T-helper 1 cell treated with Interleukin-12 subunit alpha and Interleukin-12 subunit beta and Interleukin-4 antibody, amounts not matched to agents 30 μg/mL and 1 μg/mL, for 36 hours (primary cell): ENCODE data around the gene AMELX.

ENCODE experiments used
- H3K27ac Mint-ChIP-seq: one replicate; pipeline ENCODE4 v1.8.0; 2021; ENCODE audit warnings: mild to moderate bottlenecking, mixed read lengths
- H3K27me3 Mint-ChIP-seq: one replicate; pipeline ENCODE4 v1.8.0; 2021; ENCODE audit warnings: low read depth, mixed read lengths
- H3K36me3 Mint-ChIP-seq: one replicate; pipeline ENCODE4 v1.8.0; 2021; ENCODE audit warnings: low read depth, mixed read lengths
- H3K4me1 Mint-ChIP-seq: one replicate; pipeline ENCODE4 v1.8.0; 2021; ENCODE audit warnings: low read depth, mixed read lengths
- H3K4me3 Mint-ChIP-seq: one replicate; pipeline ENCODE4 v1.8.0; 2021; ENCODE audit warnings: mild to moderate bottlenecking, moderate library complexity, mixed read lengths
- H3K9me3 Mint-ChIP-seq: one replicate; pipeline ENCODE4 v1.8.0; 2021; ENCODE audit warnings: mixed read lengths

The AMELX gene

DNA sequence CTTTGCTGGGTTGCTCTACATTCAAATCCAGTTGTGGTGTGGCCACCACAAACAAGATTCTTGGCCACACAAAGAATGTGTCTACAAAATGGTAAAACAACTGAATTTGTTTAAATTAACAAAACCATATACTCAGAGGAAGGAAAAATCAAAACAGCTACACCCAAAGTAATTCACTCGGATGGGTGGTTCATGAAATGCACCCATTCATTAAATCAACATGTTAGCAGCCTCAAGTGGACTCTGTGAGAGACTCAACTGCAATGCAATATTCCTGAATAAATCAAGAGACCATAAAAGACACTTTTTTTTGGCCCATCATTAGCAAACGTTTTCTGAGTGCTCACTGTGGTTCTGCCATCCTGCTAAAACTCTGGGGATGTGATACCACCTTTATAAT is 11.2 kb upstream of the AMELX start:
- no peak overlapping the region for H3K4me3 Mint-ChIP-seq
- no peaks in the 10 kb centered on the region for H3K9me3 Mint-ChIP-seq
- H3K4me1 Mint-ChIP-seq, result no peaks in the 10 kb centered on the region
- no peak overlapping the region for H3K27ac Mint-ChIP-seq
- no peaks in the 10 kb centered on the region for H3K36me3 Mint-ChIP-seq
- no peaks in the 10 kb centered on the region for H3K27me3 Mint-ChIP-seq

DNA sequence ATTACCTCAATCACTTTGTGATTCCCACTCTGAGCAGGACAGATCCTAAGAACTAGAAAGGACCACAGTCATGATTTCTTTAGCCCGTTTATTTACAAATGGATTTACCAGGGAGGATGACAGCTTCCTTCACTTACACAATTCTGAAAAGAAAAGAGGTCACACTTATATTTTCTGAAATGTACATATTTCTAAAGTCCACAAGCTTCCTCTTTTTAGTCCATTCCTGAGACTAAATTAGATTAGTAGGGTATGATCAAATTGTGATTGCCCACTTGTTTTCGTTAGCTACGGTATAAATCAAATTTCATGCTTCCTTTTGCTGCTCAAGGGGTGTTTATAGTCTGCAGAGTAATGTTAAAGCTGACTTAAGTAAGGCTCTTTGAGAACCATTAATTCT is 7.6 kb upstream of the AMELX start:
- H3K27me3 Mint-ChIP-seq, result no peaks in the 10 kb centered on the region
- H3K4me3 Mint-ChIP-seq, result no peak overlapping the region
- H3K36me3 Mint-ChIP-seq, result no peaks in the 10 kb centered on the region
- no peaks in the 10 kb centered on the region for H3K9me3 Mint-ChIP-seq
- no peaks in the 10 kb centered on the region for H3K4me1 Mint-ChIP-seq
- H3K27ac Mint-ChIP-seq, result no peak overlapping the region

DNA sequence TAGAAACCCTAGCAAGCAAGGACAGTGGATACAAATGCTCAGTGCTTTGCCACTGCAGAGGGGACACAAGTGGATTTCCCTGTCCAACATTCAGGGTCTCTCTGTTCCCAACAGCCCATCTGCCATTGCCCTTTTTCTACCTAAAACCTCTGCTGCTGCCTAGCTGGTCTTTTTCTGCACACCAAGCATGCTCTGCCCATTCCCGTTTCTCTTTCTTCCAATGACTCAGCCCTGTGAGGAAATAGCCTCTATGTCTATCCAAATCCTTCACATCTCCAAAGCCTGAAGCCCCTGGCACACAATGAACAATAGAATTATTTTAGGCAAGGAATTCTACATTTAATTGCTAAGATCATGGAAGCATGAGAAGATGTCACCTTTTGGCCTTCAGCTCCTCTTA is 5.7 kb upstream of the AMELX start:
- Mint-ChIP-seq H3K27ac (no peak overlapping the region), H3K4me3 (no peak overlapping the region), H3K9me3 (no peaks in the 10 kb centered on the region), H3K4me1 (no peaks in the 10 kb centered on the region), H3K27me3 (no peaks in the 10 kb centered on the region), H3K36me3 (no peaks in the 10 kb centered on the region)

DNA sequence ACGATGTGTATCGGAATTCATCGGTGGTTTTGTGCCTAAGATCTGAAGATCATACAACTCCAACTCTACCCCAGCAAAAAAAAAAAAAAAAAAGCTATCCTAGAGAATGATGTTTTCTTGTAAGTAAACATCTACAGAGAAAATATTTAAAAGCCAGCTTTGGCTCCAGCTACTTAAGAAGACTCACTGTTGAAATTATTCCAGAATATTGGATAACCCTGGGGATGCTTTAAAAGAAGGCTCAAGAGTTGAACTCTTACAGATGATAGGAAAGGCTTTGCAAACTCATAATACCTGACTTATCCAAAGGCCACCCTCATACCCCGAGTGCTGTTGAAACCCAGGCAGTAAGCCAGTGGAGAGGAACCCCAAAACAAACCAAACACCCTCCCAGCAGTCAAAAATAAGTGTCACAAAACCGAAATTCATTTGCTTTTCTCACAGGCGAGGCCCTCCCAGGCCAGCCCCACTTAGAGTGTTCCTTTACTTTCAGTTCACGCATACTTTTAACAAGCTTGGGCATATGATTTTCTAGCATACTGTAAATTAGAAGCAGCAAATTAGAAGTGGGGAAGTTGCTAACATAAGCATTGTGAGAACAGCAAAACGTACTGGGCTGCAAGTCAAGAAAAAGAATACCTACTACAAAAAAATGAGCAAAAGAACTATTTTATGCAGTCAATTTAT is 2.7 kb upstream of the AMELX start:
- no peaks in the 10 kb centered on the region for H3K4me1 Mint-ChIP-seq
- H3K9me3 Mint-ChIP-seq, result no peaks in the 10 kb centered on the region
- no peaks in the 10 kb centered on the region for H3K27me3 Mint-ChIP-seq
- H3K27ac Mint-ChIP-seq, result no peak overlapping the region
- no peaks in the 10 kb centered on the region for H3K36me3 Mint-ChIP-seq
- H3K4me3 Mint-ChIP-seq, result no peak overlapping the region

DNA sequence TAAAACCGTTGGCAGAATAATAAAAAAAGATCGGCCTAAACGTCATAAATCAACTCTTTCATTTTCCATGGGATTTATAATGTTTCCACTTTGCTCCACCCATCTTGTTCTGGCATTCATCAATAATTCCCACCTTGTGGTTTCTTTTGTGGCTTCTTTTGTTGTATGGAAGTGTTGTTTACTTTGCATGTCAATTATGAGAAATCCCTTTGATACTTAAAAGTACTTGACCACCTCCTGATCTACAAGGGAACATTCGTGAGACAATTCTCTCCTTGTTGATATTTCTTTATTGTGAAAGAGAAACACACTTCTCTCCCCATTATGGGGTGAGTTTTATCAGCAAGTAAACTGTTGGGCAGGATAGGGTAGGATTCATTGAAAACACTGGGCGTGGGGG is 2.8 kb downstream of the AMELX start:
- Mint-ChIP-seq H3K27me3 (no peaks in the 10 kb centered on the region), H3K27ac (no peak overlapping the region), H3K4me1 (no peaks in the 10 kb centered on the region), H3K9me3 (no peaks in the 10 kb centered on the region), H3K36me3 (no peaks in the 10 kb centered on the region), H3K4me3 (no peak overlapping the region)

DNA sequence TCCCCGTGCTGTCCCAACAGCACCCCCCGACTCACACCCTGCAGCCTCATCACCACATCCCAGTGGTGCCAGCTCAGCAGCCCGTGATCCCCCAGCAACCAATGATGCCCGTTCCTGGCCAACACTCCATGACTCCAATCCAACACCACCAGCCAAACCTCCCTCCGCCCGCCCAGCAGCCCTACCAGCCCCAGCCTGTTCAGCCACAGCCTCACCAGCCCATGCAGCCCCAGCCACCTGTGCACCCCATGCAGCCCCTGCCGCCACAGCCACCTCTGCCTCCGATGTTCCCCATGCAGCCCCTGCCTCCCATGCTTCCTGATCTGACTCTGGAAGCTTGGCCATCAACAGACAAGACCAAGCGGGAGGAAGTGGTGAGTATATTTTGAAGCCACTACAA is 5.4 kb downstream of the AMELX start:
- Mint-ChIP-seq H3K4me1 (no peaks in the 10 kb centered on the region), H3K27me3 (no peaks in the 10 kb centered on the region), H3K9me3 (no peaks in the 10 kb centered on the region), H3K27ac (no peak overlapping the region), H3K36me3 (no peaks in the 10 kb centered on the region), H3K4me3 (no peak overlapping the region)

DNA sequence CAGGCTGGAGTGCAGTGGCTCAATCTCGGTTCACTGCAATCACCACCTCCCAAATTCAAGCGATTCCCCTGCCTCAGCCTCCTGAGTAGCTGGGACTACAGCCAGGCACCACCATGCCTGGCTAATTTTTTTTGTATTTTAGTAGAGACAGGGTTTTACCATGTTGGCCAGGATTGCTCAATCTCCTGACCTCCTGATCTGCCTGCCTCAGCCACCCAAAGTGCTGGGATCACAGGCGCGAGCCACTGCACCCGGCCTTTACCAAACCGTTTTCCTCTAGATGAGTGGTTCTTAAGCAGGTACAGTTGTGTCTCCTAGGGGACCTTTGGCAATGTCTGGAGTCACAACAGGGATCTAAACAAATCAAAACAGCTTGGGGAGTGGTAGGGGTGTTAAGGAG is 11.6 kb downstream of the AMELX start:
- Mint-ChIP-seq H3K4me3 (no peak overlapping the region), H3K36me3 (no peaks in the 10 kb centered on the region), H3K27ac (no peak overlapping the region), H3K9me3 (no peaks in the 10 kb centered on the region), H3K4me1 (no peaks in the 10 kb centered on the region), H3K27me3 (no peaks in the 10 kb centered on the region)

DNA sequence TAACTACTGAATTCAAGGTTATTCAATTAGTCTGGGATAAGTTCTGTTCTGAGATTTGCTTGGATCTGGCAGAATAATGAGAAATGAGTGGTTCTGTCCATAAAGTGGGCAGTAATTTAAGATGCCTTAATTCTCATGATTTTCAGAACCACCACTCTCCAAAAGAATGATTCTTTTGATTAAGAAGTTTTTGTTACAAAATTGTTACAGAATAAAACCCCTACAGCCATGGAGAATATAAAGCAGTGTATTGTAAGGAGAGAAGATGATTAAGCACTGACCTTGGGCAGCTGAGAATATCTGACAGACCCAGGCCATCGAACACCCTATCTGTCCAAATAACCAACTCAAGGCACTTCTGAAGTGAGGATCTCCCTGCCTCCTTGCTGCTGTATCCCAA is 12.4 kb downstream of the AMELX start:
- no peak overlapping the region for H3K4me3 Mint-ChIP-seq
- H3K27me3 Mint-ChIP-seq, result no peaks in the 10 kb centered on the region
- H3K36me3 Mint-ChIP-seq, result no peaks in the 10 kb centered on the region
- H3K9me3 Mint-ChIP-seq, result no peaks in the 10 kb centered on the region
- no peaks in the 10 kb centered on the region for H3K4me1 Mint-ChIP-seq
- H3K27ac Mint-ChIP-seq, result no peak overlapping the region

DNA sequence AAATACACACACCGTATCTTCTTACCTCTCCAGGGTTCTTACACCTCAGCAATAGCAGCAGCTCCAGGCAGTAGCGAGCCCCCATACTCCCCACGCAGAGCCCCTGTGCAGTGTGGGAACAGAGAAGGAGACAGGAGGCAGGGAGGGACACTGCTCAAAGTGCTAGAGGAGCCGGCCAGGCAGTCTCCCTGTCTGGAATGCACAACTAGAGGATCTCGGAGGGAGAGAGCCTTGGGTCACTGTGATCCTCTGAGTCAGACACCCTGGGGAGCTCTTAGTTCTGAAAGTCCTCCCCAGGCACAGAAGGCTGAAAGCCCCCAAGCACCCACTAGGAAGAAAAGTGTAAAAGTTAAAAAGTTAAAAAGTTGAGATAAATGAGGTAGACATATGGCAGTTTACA is 16.0 kb downstream of the AMELX start:
- Mint-ChIP-seq H3K4me3 (no peak overlapping the region), H3K36me3 (no peaks in the 10 kb centered on the region), H3K27ac (no peak overlapping the region), H3K4me1 (no peaks in the 10 kb centered on the region), H3K27me3 (no peaks in the 10 kb centered on the region), H3K9me3 (no peaks in the 10 kb centered on the region)

DNA sequence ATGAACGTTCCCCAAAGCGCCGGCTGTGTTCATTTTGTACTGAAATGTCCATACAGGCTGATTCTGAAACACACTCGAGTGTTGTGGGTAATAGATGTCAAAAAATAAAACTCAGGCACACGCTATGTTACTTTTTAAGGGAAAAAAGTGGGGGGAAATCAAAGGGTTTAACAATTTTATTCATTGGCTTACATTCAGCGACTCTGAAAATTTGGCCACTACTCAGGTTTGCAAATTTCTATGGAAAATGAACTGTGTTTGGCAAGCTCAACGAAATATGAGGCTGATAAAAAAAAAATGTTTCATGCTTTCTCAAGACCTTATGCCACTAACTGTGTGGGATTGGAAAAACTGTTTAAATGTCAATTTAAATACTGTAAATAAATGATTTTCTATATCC is 18.5 kb downstream of the AMELX start:
- Mint-ChIP-seq H3K4me3 (no peak overlapping the region), H3K36me3 (no peaks in the 10 kb centered on the region), H3K9me3 (no peaks in the 10 kb centered on the region), H3K27ac (no peak overlapping the region), H3K27me3 (no peaks in the 10 kb centered on the region), H3K4me1 (no peaks in the 10 kb centered on the region)

DNA sequence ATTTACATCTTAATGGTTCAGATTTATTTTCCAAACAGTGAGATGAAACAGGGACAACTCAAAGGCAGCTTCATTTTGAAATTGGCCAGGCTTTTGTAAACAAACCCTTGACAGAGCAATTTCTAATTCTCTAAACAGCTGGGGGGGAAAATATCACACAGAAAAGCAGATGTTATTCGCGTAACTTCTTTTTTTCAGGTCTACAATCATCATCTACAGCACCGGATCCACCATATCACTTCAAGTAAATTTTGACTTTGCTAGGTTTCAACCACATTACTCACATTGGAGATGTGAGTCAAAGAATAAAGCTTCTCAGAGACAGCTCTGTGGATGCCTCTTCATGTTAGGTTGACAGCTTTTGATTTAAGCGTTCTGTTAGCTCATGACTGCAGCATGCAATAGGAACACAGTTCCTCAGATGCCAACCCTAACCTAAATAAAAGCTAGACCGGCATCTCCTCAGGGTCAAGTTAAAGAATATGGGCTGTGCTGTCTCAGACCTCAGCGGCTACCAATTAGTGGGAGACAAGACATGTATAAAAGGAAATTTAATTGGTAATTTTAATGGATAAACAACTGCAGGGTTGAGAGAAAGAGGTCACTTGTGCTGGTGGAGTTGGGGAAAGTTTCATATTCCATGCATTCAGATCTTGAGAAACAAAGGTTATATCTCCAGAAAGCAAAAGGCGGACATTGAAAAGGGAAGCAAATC is 26.8 kb downstream of the AMELX start:
- Mint-ChIP-seq H3K4me3 (no peak overlapping the region), H3K36me3 (no peaks in the 10 kb centered on the region), H3K27ac (no peak overlapping the region), H3K27me3 (no peaks in the 10 kb centered on the region), H3K9me3 (no peaks in the 10 kb centered on the region), H3K4me1 (no peaks in the 10 kb centered on the region)

DNA sequence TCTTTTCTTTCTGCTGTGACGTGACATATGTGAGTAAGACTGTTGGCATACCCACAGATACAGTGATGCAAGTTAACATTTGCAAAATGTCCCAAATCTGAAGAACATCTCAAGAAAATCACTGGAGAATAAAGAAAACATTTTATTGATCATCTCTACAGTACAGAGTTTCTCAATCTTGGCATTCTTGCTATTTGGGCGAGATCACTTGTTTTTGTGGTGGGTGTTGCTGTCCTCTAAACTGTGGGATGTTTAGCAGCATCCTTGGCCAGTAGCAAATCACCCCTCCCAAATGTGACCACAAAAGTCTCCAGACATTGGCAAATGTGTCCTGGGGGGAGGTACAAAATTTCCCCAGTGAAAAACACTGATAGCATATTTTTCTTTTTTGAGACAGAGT is 28.8 kb downstream of the AMELX start:
- H3K27ac Mint-ChIP-seq, result no peak overlapping the region
- no peak overlapping the region for H3K4me3 Mint-ChIP-seq
- no peaks in the 10 kb centered on the region for H3K9me3 Mint-ChIP-seq

DNA sequence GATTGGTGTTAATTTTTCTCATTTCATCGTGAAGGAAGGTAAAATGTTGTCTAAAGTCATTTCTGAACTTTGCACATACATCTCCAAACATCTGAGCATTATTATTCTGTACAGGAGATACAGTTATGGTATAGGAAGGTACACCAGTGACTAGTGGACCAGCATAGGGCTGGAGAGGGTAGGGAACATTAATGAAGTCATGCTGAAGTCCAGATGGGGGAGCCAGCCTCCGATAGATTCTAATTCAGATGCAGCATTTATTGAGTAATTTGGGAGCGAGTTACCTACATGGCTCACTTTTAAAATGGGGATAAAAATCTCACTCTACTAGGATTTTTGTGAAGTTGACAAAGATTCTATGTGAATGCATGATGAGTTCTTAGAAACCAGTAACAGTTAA is 34.9 kb downstream of the AMELX start:
- no peaks in the 10 kb centered on the region for H3K27me3 Mint-ChIP-seq
- no peak overlapping the region for H3K4me3 Mint-ChIP-seq
- H3K27ac Mint-ChIP-seq, result no peak overlapping the region
- no peaks in the 10 kb centered on the region for H3K4me1 Mint-ChIP-seq
- no peaks in the 10 kb centered on the region for H3K36me3 Mint-ChIP-seq
- no peaks in the 10 kb centered on the region for H3K9me3 Mint-ChIP-seq

More for the DNA sequence above, 28.8 kb downstream of the AMELX start:
- Mint-ChIP-seq H3K27me3 (no peaks in the 10 kb centered on the region), H3K4me1 (no peaks in the 10 kb centered on the region), H3K36me3 (no peaks in the 10 kb centered on the region)

DNA sequence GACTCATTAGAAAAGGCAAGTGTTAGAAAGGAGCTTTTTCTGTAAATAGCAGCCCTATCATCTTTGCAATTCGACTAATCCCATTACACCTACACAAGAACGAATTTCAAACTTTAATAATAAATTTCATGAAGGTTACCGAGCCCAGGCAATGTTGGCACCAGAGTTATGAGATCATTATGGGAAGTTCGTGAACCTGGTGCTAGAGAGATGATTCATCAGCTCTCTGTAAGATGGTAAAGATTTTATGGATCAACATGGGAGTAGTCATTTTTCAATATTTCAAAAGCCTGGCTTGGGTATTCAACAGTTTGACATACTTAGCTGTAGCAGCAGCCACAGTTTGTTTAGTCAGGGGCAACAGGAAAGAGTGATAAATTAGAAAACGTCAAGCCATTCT is 35.8 kb downstream of the AMELX start:
- Mint-ChIP-seq H3K4me3 (no peak overlapping the region), H3K27ac (no peak overlapping the region), H3K27me3 (no peaks in the 10 kb centered on the region), H3K36me3 (no peaks in the 10 kb centered on the region), H3K4me1 (no peaks in the 10 kb centered on the region), H3K9me3 (no peaks in the 10 kb centered on the region)

DNA sequence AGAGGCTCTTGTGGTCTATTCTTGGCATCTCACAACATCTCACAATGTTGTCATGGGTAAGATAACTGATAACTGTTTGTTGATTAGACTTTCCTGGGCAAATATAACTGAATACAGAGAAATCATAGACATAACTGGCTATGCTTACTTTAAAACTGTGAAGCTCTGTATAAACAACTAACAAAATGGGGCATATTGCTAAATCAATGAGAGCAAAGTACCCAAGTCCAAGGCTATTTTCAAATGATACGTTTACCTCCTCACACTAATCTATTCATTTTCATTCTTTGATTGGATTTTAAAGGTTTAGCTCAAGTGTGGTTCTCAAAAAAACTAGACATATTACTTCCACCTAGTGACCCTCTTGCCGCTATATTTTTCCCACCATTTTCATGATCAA is 38.6 kb downstream of the AMELX start:
- Mint-ChIP-seq H3K27me3 (no peaks in the 10 kb centered on the region), H3K36me3 (no peaks in the 10 kb centered on the region), H3K4me1 (no peaks in the 10 kb centered on the region), H3K4me3 (no peak overlapping the region), H3K27ac (no peak overlapping the region), H3K9me3 (no peaks in the 10 kb centered on the region)
